HepG2 (cell line): ENCODE measurements around the gene PALM. TPM values are rescaled to one million over a fixed set of nuclear protein-coding genes. Genes with fewer than 3 reads are reported as not detected.

Experiments
- CERS6 ChIP-seq: sonication (generic); formaldehyde crosslinking; IDR thresholded peaks from 2 replicates; pipeline ENCODE4 v1.5.0; 2020; ENCODE audit warnings: missing genetic modification reagents
- CREBL2 ChIP-seq: sonication (generic); formaldehyde crosslinking; IDR thresholded peaks from 2 replicates; pipeline ENCODE4 v1.8.1; 2023; ENCODE audit warnings: missing genetic modification reagents, mild to moderate bottlenecking, borderline replicate concordance
- DMTF1 ChIP-seq: sonication (generic); formaldehyde crosslinking; IDR thresholded peaks from 2 replicates; pipeline ENCODE4 v1.4.0; 2020; ENCODE audit warnings: mild to moderate bottlenecking, missing genetic modification reagents
- ELF4 ChIP-seq: sonication (generic); formaldehyde crosslinking; IDR thresholded peaks from 2 replicates; pipeline ENCODE4 v1.5.0; 2020; ENCODE audit warnings: missing genetic modification reagents, mild to moderate bottlenecking, moderate library complexity, borderline replicate concordance
- FOXC1 ChIP-seq: sonication (generic); formaldehyde crosslinking; IDR thresholded peaks from 2 replicates; pipeline ENCODE4 v1.8.0; 2022; ENCODE audit warnings: mild to moderate bottlenecking, missing genetic modification reagents, borderline replicate concordance
- FOXO4 ChIP-seq: sonication (generic); formaldehyde crosslinking; conservative IDR thresholded peaks from 2 replicates; pipeline ENCODE4 v1.8.1; 2023; ENCODE audit warnings: missing genetic modification reagents
- GATAD1 ChIP-seq: IDR thresholded peaks from 2 replicates; pipeline ENCODE4 v1.6.1; 2016; ENCODE audit warnings: missing genetic modification reagents, missing compliant biosample characterization
- HCFC1 ChIP-seq: fragments of 150-350 bp; IDR thresholded peaks from 2 replicates; pipeline ENCODE4 v1.6.1; 2014; ENCODE audit warnings: low read depth, low read length
- ISX ChIP-seq: sonication (generic); formaldehyde crosslinking; conservative IDR thresholded peaks from 2 replicates; pipeline ENCODE4 v1.5.0; 2020; ENCODE audit warnings: missing genetic modification reagents
- JUNB ChIP-seq: sonication (generic); formaldehyde crosslinking; IDR thresholded peaks from 2 replicates; pipeline ENCODE4 v1.8.0; 2022; ENCODE audit warnings: missing genetic modification reagents, mild to moderate bottlenecking, borderline replicate concordance
- MED13 ChIP-seq: sonication (generic); formaldehyde crosslinking; IDR thresholded peaks from 2 replicates; pipeline ENCODE4 v1.5.0; 2020; ENCODE audit warnings: missing genetic modification reagents
- MIER3 ChIP-seq: IDR thresholded peaks from 2 replicates; pipeline ENCODE4 v1.6.1; 2016; ENCODE audit warnings: missing compliant biosample characterization, borderline replicate concordance
- MTF2 ChIP-seq: sonication (generic); formaldehyde crosslinking; IDR thresholded peaks from 2 replicates; pipeline ENCODE4 v1.5.0; 2020; ENCODE audit warnings: missing genetic modification reagents, borderline replicate concordance
- MZF1 ChIP-seq: sonication (generic); formaldehyde crosslinking; IDR thresholded peaks from 2 replicates; pipeline ENCODE4 v1.8.1; 2023; ENCODE audit warnings: mild to moderate bottlenecking, missing genetic modification reagents, borderline replicate concordance
- PLRG1 ChIP-seq: fragments of 450-650 bp; conservative IDR thresholded peaks from 2 replicates; pipeline ENCODE4 v1.6.1; 2016
- POLR2A ChIP-seq, 2 experiments: IDR thresholded peaks; 2 replicates each; pipeline ENCODE4 v1.6.1; 2011; ENCODE audit warnings: low read depth in 2 of 2, low read length in 2 of 2, mild to moderate bottlenecking in 1 of 2, moderate library complexity in 1 of 2; ENCODE audit not compliant: insufficient read depth in 1 of 2
- RFX1 ChIP-seq: fragments of 450-650 bp; IDR thresholded peaks from 2 replicates; pipeline ENCODE4 v1.6.1; 2017
- SRSF9 ChIP-seq: fragments of 200-400 bp; formaldehyde crosslinking; IDR thresholded peaks from 2 replicates; pipeline ENCODE4 v1.6.1; 2018; ENCODE audit warnings: borderline replicate concordance, mild to moderate bottlenecking, low read depth, low read length; ENCODE audit not compliant: insufficient read depth, poor library complexity, severe bottlenecking
- TBP ChIP-seq: sonication (generic); formaldehyde crosslinking; IDR thresholded peaks from 2 replicates; pipeline ENCODE4 v1.5.0; 2020; ENCODE audit warnings: missing genetic modification reagents
- YEATS2 ChIP-seq: sonication (generic); formaldehyde crosslinking; IDR thresholded peaks from 2 replicates; pipeline ENCODE4 v1.4.0; 2020; ENCODE audit warnings: missing genetic modification reagents, borderline replicate concordance
- ZIK1 ChIP-seq: sonication (generic); formaldehyde crosslinking; IDR thresholded peaks from 2 replicates; pipeline ENCODE4 v1.5.0; 2020; ENCODE audit warnings: mild to moderate bottlenecking, low read depth, missing genetic modification reagents, borderline replicate concordance
- ZNF292 ChIP-seq: sonication (generic); formaldehyde crosslinking; IDR thresholded peaks from 2 replicates; pipeline ENCODE4 v1.8.1; 2022; ENCODE audit warnings: mild to moderate bottlenecking, low read depth, missing genetic modification reagents, borderline replicate concordance
- ZNF564 ChIP-seq: sonication (generic); formaldehyde crosslinking; IDR thresholded peaks from 2 replicates; pipeline ENCODE4 v1.8.1; 2023; ENCODE audit warnings: mild to moderate bottlenecking, missing genetic modification reagents
- ZNF709 ChIP-seq: sonication (generic); formaldehyde crosslinking; IDR thresholded peaks from 2 replicates; pipeline ENCODE4 v1.5.0; 2020; ENCODE audit warnings: mild to moderate bottlenecking, missing genetic modification reagents
- ZNF746 ChIP-seq: sonication (generic); formaldehyde crosslinking; IDR thresholded peaks from 2 replicates; pipeline ENCODE4 v1.8.0; 2022; ENCODE audit warnings: mild to moderate bottlenecking, missing genetic modification reagents
- ZNF776 ChIP-seq: sonication (generic); formaldehyde crosslinking; IDR thresholded peaks from 2 replicates; pipeline ENCODE4 v1.4.0; 2020; ENCODE audit warnings: mild to moderate bottlenecking, missing genetic modification reagents
- ZSCAN31 ChIP-seq: sonication (generic); formaldehyde crosslinking; IDR thresholded peaks from 2 replicates; pipeline ENCODE4 v1.5.0; 2020; ENCODE audit warnings: low read depth, mild to moderate bottlenecking, missing genetic modification reagents
- ZSCAN9 ChIP-seq: IDR thresholded peaks from 2 replicates; pipeline ENCODE4 v1.6.1; 2016; ENCODE audit warnings: borderline replicate concordance
- polyA plus RNA-seq, 8 experiments: library from polyadenylated mRNA; depleted of rRNA in 3 of 8; stranded (reverse) in 7 of 8; unstranded in 1 of 8; fragments of >200 nt; fragmentation: Illumina TruSeq in 4 of 8; extraction: Trizol in 4 of 8; gene quantifications; 2 replicates each; pipeline versions ENCODE4 v1.2.1 to v1.2.3, GENCODE V29; 2011 to 2016; ENCODE audit warnings: low read depth in 4 of 8, missing spikeins in 1 of 8, mixed read lengths in 1 of 8; ENCODE audit not compliant: insufficient read depth in 1 of 8
- total RNA-seq, 5 experiments: library from RNA; depleted of rRNA; stranded (reverse); fragments of >200 nt; fragmentation: Illumina TruSeq; extraction: Trizol; gene quantifications; 2 replicates each; pipeline ENCODE4 v1.2.3, GENCODE V29; 2016; ENCODE audit warnings: low read depth in 1 of 5

Gene PALM
- total and polyA plus RNA-seq, 2 of the 13 experiments (the other 11 are each of a cell fraction or from before 2014, with no cell fraction given): 4.0 to 9.7 TPM

- TF ChIP-seq CERS6 (CRISPR knock-in tag) (no peak), ZNF564 (CRISPR knock-in tag) (peak; percentile 51; the same call in 1 of the 2 replicates), JUNB (CRISPR knock-in tag) (no peak), MED13 (CRISPR knock-in tag) (no peak), MZF1 (no peak), FOXC1 (no peak), MTF2 (CRISPR knock-in tag) (no peak), MIER3 (CRISPR knock-in tag) (no peak), SRSF9 (no peak), ELF4 (CRISPR knock-in tag) (0 out of 2 replicates have a peak, but pooled peaks have one; percentile 57), FOXO4 (CRISPR knock-in tag) (no peak), ZNF746 (CRISPR knock-in tag) (no peak; the same call in 1 of the 2 replicates), ZNF709 (CRISPR knock-in tag) (peak; percentile 81; the same call in 1 of the 2 replicates), YEATS2 (CRISPR knock-in tag) (no peak), HCFC1 (no peak), POLR2A (IDR thresholded peaks at IDR 0.05; ENCODE audit: insufficient read depth in 1 of 2, low read depth in 2 of 2, low read length in 2 of 2) (peak; percentile 48 to 85; a peak in 3 of 4 replicates), CREBL2 (CRISPR knock-in tag) (no peak), PLRG1 (no peak), ZSCAN9 (CRISPR knock-in tag) (peak; percentile 64), ZNF776 (no peak), ISX (no peak), GATAD1 (CRISPR knock-in tag) (0 out of 2 replicates have a peak, but pooled peaks have one; percentile 19), ZIK1 (CRISPR knock-in tag) (no peak), DMTF1 (CRISPR knock-in tag) (no peak), ZSCAN31 (CRISPR knock-in tag) (no peak), ZNF292 (CRISPR knock-in tag) (no peak; the same call in 1 of the 2 replicates), RFX1 (no peak), TBP (no peak)
Observed at GRCh38 chr19:782185-782877, 73.6 kb downstream of the PALM start (continued).
